Prostate gland (tissue), 2 donors: Measurements from ENCODE around the gene ZBTB47. TPM values are rescaled to one million over a fixed set of nuclear protein-coding genes. Genes with fewer than 3 reads are reported as not detected.

ENCODE experiments used
- DNase-seq: peaks from one replicate; pipeline ENCODE4 v3.0.0-alpha.2; 2019; ENCODE audit warnings: low spot score
- H3K27ac ChIP-seq, 2 donors: fragments of 200-600 bp; sonication (generic); 2 replicates each; pipeline ENCODE4 v1.5.1; 2017 to 2019
- H3K27me3 ChIP-seq: fragments of 200-600 bp; sonication (generic); replicated peaks from 2 replicates; pipeline ENCODE4 v1.5.1; 2019; ENCODE audit not compliant: insufficient read depth
- H3K36me3 ChIP-seq, 2 donors: fragments of 200-600 bp; sonication (generic); 1 replicate in 1 of 2; 2 replicates in 1 of 2; pipeline versions ENCODE4 v1.5.1 to v1.8.1; 2017 to 2019
- H3K4me1 ChIP-seq: fragments of 200-600 bp; sonication (generic); replicated peaks from 2 replicates; pipeline ENCODE4 v1.5.1; 2019
- H3K4me3 ChIP-seq, 2 donors: fragments of 200-600 bp; sonication (generic); 2 replicates each; pipeline ENCODE4 v1.5.1; 2017 to 2019
- H3K9me3 ChIP-seq: fragments of 200-600 bp; sonication (generic); 2 replicates; pipeline ENCODE4 v1.5.1; 2017
- CTCF ChIP-seq, 4 experiments: fragments of 200-600 bp in 2 of 4; fragments of 450-650 bp in 2 of 4; sonication (generic) in 2 of 4; IDR thresholded peaks; 1 replicate in 3 of 4; 2 replicates in 1 of 4; pipeline ENCODE4 v1.5.1; 2016 to 2019; ENCODE audit warnings: antibody characterized with exemption in 4 of 4, mild to moderate bottlenecking in 2 of 4, moderate library complexity in 2 of 4
- POLR2A ChIP-seq: fragments of 450-650 bp; IDR thresholded peaks from one replicate; pipeline ENCODE4 v1.6.1; 2016; ENCODE audit warnings: antibody characterized with exemption, mild to moderate bottlenecking
- POLR2AphosphoS5 ChIP-seq: sonication (generic); formaldehyde crosslinking; IDR thresholded peaks from one replicate; pipeline ENCODE4 v1.6.1; 2017; ENCODE audit warnings: antibody characterized with exemption
- WGBS: methylation state at CpG from one replicate; pipeline ENCODE4 v1.1.5; 2018; 5-methylcytosine and 5-hydroxymethylcytosine counted together
- intact Hi-C: fragments of 100-400 bp; cut with DNase I; formaldehyde crosslinking; loops from one replicate; pipeline ENCODE4 v1.14.2; 2022
- total RNA-seq, 2 donors: library from RNA; depleted of rRNA; stranded (reverse); fragments of >200 nt; gene quantifications; one replicate each; pipeline ENCODE4 v1.1.0, GENCODE V29; 2016

Gene ZBTB47
- total RNA-seq, 2 donors from 2014 or later, result 22.1 to 38.0 TPM

DNA sequence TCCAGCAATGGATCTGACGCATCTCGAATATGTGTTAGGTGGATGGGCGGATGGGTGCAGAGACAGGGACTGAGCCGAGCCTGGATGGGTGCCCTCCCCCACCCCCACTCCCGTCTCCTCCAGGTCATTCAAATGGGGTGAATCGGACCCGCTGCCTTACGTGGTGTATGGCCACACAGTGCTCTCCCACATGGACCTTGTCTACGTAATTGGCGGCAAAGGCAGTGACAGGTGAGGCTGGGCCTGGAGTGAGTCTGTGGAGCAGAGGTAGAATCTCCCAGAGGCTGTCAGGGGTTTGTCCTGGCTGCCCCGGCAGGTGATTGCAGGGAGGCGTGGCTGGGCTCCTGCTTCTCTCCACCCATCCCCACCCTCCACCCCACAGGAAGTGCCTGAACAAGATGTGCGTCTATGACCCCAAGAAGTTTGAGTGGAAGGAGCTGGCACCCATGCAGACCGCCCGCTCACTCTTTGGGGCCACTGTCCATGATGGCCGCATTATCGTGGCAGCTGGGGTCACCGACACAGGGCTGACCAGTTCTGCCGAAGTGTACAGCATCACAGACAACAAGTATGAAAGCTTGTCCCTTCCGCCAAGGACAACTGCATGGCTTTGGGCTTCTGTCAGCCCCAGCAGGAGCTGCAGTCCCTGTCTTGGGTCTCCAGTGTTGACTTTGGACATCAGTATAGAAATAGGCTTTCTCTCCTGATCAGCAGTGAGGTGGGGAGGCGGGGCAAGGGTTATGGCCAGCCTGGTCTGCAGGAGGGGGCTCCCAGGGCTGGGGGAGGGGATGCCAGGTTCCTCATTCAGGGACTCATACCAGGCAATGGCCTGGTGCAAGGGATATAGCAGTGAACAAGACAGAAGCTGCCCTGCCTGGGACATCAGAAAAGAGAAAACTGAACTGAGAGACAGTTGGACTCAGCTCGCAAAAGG is 35.3 kb downstream of the ZBTB47 start:
- H3K27me3 ChIP-seq, result peaks cover 3% of the 10 kb centered on the region
- H3K4me1 ChIP-seq, result no peaks in the 10 kb centered on the region
- TF ChIP-seq CTCF (IDR thresholded peaks at IDR 0.05), result no peak
- no peak for TF ChIP-seq POLR2AphosphoS5
- no peak for TF ChIP-seq POLR2A
- intact Hi-C loops, result loop anchor here (5.0 kb wide), 1 partner anchor 44 kb away; no protein-coding TSS in a partner anchor
- H3K27ac ChIP-seq, result no peak overlapping the region
- H3K9me3 ChIP-seq, result no peaks in the 10 kb centered on the region
- no peaks in the 10 kb centered on the region for H3K36me3 ChIP-seq
- WGBS, result 90% methylated on average over 22 of the region's 22 CpGs
- DNase-seq, result no peak
- H3K4me3 ChIP-seq, result no peak overlapping the region

GRCh38 chr3:42689421-42690014 is 36.0 kb downstream of the ZBTB47 start:
- DNase-seq, result no peak
- no peaks in the 10 kb centered on the region for H3K4me1 ChIP-seq
- peaks cover 3% of the 10 kb centered on the region for H3K27me3 ChIP-seq
- no peak overlapping the region for H3K27ac ChIP-seq
- H3K4me3 ChIP-seq, result no peak overlapping the region
- WGBS, result 82% methylated on average over 9 of the region's 9 CpGs
- H3K36me3 ChIP-seq, result no peaks in the 10 kb centered on the region
- H3K9me3 ChIP-seq, result no peaks in the 10 kb centered on the region
- intact Hi-C loops, result loop anchor here (5.0 kb wide), 1 partner anchor 43 kb away; no protein-coding TSS in a partner anchor
- no peak for TF ChIP-seq POLR2A
- no peak for TF ChIP-seq CTCF (IDR thresholded peaks at IDR 0.05)
- TF ChIP-seq POLR2AphosphoS5, result no peak

GRCh38 chr3:42690191-42690590 is 36.7 kb downstream of the ZBTB47 start:
- no peaks in the 10 kb centered on the region for H3K9me3 ChIP-seq
- no peaks in the 10 kb centered on the region for H3K4me1 ChIP-seq
- DNase-seq, result no peak
- H3K36me3 ChIP-seq, result no peaks in the 10 kb centered on the region
- TF ChIP-seq CTCF (IDR thresholded peaks at IDR 0.05), result no peak
- TF ChIP-seq POLR2AphosphoS5, result no peak
- TF ChIP-seq POLR2A, result no peak
- no peak overlapping the region for H3K4me3 ChIP-seq
- intact Hi-C loops, result no loop called here
- peaks cover 3% of the 10 kb centered on the region for H3K27me3 ChIP-seq
- 84% methylated on average over 7 of the region's 7 CpGs for WGBS
- no peak overlapping the region for H3K27ac ChIP-seq

- H3K4me1 ChIP-seq, result no peaks in the 10 kb centered on the region
- H3K27me3 ChIP-seq, result peaks cover 2% of the 10 kb centered on the region
- H3K27ac ChIP-seq, result no peak overlapping the region
- no peak overlapping the region for H3K4me3 ChIP-seq
- no peaks in the 10 kb centered on the region for H3K9me3 ChIP-seq
- TF ChIP-seq POLR2A (no peak), POLR2AphosphoS5 (no peak), CTCF (IDR thresholded peaks at IDR 0.05) (no peak)
- no peaks in the 10 kb centered on the region for H3K36me3 ChIP-seq
- intact Hi-C loops, result no loop called here
- no peak for DNase-seq
- 79% methylated on average over 10 of the region's 10 CpGs for WGBS
Measured at GRCh38 chr3:42690766-42691680, 37.5 kb downstream of the ZBTB47 start.
